SK-N-SH treated with all-trans-retinoic acid at 6 μM for 48 hours (cell line): ENCODE results near the gene ATP11A.

Experiments used
- ATAC-seq: fragments of 200-7000 bp; cut with Tn5 transposase; 3 replicates; pipeline ENCODE4 v1.9.1; 2020; ENCODE audit warnings: mild to moderate bottlenecking, moderate library complexity
- ARNTL ChIP-seq: fragments of 450-650 bp; formaldehyde crosslinking; IDR thresholded peaks from 2 replicates; pipeline ENCODE4 v1.5.0; 2020; ENCODE audit warnings: low read depth, mild to moderate bottlenecking, moderate library complexity, borderline replicate concordance
- BACH2 ChIP-seq: fragments of 250-450 bp; sonication (Bioruptor Pico); IDR thresholded peaks from 2 replicates; pipeline ENCODE4 v1.9.0; 2021; ENCODE audit warnings: mild to moderate bottlenecking, borderline replicate concordance
- CREB5 ChIP-seq: fragments of 250-450 bp; sonication (Bioruptor Pico); IDR thresholded peaks from 2 replicates; pipeline ENCODE4 v1.5.1; 2020; ENCODE audit warnings: low read depth, mild to moderate bottlenecking, moderate library complexity
- CSDC2 ChIP-seq: fragments of 250-450 bp; sonication (Bioruptor Pico); IDR thresholded peaks from 2 replicates; pipeline ENCODE4 v1.5.0; 2020; ENCODE audit warnings: mild to moderate bottlenecking, moderate library complexity
- ESRRG ChIP-seq: fragments of 250-450 bp; sonication (Bioruptor Pico); IDR thresholded peaks from 2 replicates; pipeline ENCODE4 v1.6.1; 2021; ENCODE audit warnings: mild to moderate bottlenecking
- GLIS3 ChIP-seq: fragments of 250-450 bp; sonication (Bioruptor Pico); IDR thresholded peaks from 2 replicates; pipeline ENCODE4 v1.5.0; 2020; ENCODE audit warnings: mild to moderate bottlenecking, moderate library complexity
- ISL1 ChIP-seq: fragments of 250-450 bp; sonication (Bioruptor Pico); IDR thresholded peaks from 2 replicates; pipeline ENCODE4 v2.1.2; 2022; ENCODE audit warnings: mild to moderate bottlenecking, moderate library complexity
- OSR1 ChIP-seq: fragments of 250-450 bp; sonication (Bioruptor Pico); IDR thresholded peaks from 2 replicates; pipeline ENCODE4 v1.8.0; 2022; ENCODE audit warnings: moderate library complexity, mild to moderate bottlenecking, inconsistent platforms
- PATZ1 ChIP-seq: fragments of 250-450 bp; sonication (Bioruptor Pico); IDR thresholded peaks from 2 replicates; pipeline ENCODE4 v1.8.0; 2020; ENCODE audit warnings: mild to moderate bottlenecking, moderate library complexity, borderline replicate concordance
- PPARA ChIP-seq: fragments of 250-450 bp; sonication (Bioruptor Pico); IDR thresholded peaks from 2 replicates; pipeline ENCODE4 v1.5.0; 2020; ENCODE audit warnings: mild to moderate bottlenecking, borderline replicate concordance
- SNAI2 ChIP-seq: fragments of 250-450 bp; sonication (Bioruptor Pico); IDR thresholded peaks from 2 replicates; pipeline ENCODE4 v1.5.0; 2020; ENCODE audit warnings: mild to moderate bottlenecking, moderate library complexity
- TCF4 ChIP-seq: fragments of 250-450 bp; sonication (Bioruptor Pico); IDR thresholded peaks from 2 replicates; pipeline ENCODE4 v1.8.0; 2021; ENCODE audit warnings: mild to moderate bottlenecking, moderate library complexity, borderline replicate concordance
- TOX ChIP-seq: fragments of 250-450 bp; sonication (Bioruptor Pico); IDR thresholded peaks from 2 replicates; pipeline ENCODE4 v1.8.0; 2021; ENCODE audit warnings: mild to moderate bottlenecking, moderate library complexity, borderline replicate concordance
- ZC3H10 ChIP-seq: fragments of 250-450 bp; sonication (Bioruptor Pico); IDR thresholded peaks from 2 replicates; pipeline ENCODE4 v1.5.1; 2021; ENCODE audit warnings: mild to moderate bottlenecking, moderate library complexity
- ZFP3 ChIP-seq: fragments of 250-450 bp; sonication (Bioruptor Pico); IDR thresholded peaks from 2 replicates; pipeline ENCODE4 v1.5.0; 2020; ENCODE audit warnings: mild to moderate bottlenecking, moderate library complexity
- ZFP30 ChIP-seq: fragments of 450-650 bp; formaldehyde crosslinking; IDR thresholded peaks from 2 replicates; pipeline ENCODE4 v1.5.0; 2022; ENCODE audit warnings: mild to moderate bottlenecking, moderate library complexity
- ZNF565 ChIP-seq: fragments of 450-650 bp; formaldehyde crosslinking; conservative IDR thresholded peaks from 2 replicates; pipeline ENCODE4 v1.5.0; 2020; ENCODE audit warnings: low read depth, mild to moderate bottlenecking, moderate library complexity
- ZNF70 ChIP-seq: fragments of 450-650 bp; formaldehyde crosslinking; IDR thresholded peaks from 2 replicates; pipeline ENCODE4 v1.5.0; 2020; ENCODE audit warnings: mild to moderate bottlenecking, moderate library complexity
- ZNF8 ChIP-seq: fragments of 450-650 bp; formaldehyde crosslinking; IDR thresholded peaks from 2 replicates; pipeline ENCODE4 v1.5.0; 2020; ENCODE audit warnings: mild to moderate bottlenecking, moderate library complexity
- TF ChIP-seq, protein P1 (sequence below): fragments of 250-450 bp; sonication (Bioruptor Pico); IDR thresholded peaks from 2 replicates; pipeline ENCODE4 v1.8.0; 2021; ENCODE audit warnings: low read depth, mild to moderate bottlenecking, moderate library complexity, borderline replicate concordance
- TF ChIP-seq, protein P2 (sequence below): fragments of 250-450 bp; sonication (Bioruptor Pico); IDR thresholded peaks from 2 replicates; pipeline ENCODE4 v1.5.1; 2021; ENCODE audit warnings: mild to moderate bottlenecking, moderate library complexity
- TF ChIP-seq, protein P3 (sequence below): fragments of 250-450 bp; sonication (Bioruptor Pico); IDR thresholded peaks from 2 replicates; pipeline ENCODE4 v1.5.0; 2020; ENCODE audit warnings: mild to moderate bottlenecking, moderate library complexity

The ATP11A gene

DNA sequence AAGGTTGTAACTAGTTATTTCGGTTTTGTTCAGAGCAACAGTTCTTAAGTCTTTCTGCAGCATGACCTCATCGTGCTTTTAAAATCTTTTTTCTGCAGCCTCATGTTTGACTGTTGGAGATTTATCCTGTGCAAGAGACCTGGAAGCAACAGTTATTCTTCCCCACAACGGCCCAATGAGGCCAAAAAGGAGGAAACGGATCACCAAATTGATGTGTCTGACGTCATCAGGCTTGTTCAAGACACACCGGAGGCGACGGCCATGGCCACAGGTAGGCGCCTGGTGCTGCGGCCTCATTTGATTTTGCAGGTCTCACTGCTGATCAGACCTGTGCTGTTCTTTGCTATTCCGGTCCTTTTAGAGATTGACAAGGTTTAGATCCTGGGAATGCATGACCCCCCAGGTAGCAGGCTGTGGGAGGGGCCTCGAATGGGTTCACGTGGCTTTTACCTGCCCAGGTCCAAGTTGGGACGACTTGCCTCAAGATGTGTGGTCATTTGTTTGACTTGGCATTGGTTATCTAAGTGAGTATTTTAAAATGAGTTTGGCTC is 212.3 kb downstream of the ATP11A start:
- TF ChIP-seq PPARA (CRISPR knock-in tag) (no peak), ZFP3 (no peak), CREB5 (CRISPR knock-in tag) (no peak), ZNF565 (CRISPR knock-in tag) (no peak), GLIS3 (CRISPR knock-in tag) (no peak), TOX (CRISPR knock-in tag) (no peak), ESRRG (CRISPR knock-in tag) (no peak), PATZ1 (CRISPR knock-in tag) (no peak), ZC3H10 (CRISPR knock-in tag) (no peak), ISL1 (CRISPR knock-in tag) (no peak), ZNF70 (no peak), BACH2 (no peak), ZNF8 (CRISPR knock-in tag) (no peak), ARNTL (CRISPR knock-in tag) (no peak), TCF4 (CRISPR knock-in tag) (no peak)
- TF ChIP-seq, protein P1, sequence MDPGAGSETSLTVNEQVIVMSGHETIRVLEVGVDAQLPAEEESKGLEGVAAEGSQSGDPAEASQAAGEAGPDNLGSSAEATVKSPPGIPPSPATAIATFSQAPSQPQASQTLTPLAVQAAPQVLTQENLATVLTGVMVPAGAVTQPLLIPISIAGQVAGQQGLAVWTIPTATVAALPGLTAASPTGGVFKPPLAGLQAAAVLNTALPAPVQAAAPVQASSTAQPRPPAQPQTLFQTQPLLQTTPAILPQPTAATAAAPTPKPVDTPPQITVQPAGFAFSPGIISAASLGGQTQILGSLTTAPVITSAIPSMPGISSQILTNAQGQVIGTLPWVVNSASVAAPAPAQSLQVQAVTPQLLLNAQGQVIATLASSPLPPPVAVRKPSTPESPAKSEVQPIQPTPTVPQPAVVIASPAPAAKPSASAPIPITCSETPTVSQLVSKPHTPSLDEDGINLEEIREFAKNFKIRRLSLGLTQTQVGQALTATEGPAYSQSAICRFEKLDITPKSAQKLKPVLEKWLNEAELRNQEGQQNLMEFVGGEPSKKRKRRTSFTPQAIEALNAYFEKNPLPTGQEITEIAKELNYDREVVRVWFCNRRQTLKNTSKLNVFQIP = no peak
- TF ChIP-seq, protein P2, sequence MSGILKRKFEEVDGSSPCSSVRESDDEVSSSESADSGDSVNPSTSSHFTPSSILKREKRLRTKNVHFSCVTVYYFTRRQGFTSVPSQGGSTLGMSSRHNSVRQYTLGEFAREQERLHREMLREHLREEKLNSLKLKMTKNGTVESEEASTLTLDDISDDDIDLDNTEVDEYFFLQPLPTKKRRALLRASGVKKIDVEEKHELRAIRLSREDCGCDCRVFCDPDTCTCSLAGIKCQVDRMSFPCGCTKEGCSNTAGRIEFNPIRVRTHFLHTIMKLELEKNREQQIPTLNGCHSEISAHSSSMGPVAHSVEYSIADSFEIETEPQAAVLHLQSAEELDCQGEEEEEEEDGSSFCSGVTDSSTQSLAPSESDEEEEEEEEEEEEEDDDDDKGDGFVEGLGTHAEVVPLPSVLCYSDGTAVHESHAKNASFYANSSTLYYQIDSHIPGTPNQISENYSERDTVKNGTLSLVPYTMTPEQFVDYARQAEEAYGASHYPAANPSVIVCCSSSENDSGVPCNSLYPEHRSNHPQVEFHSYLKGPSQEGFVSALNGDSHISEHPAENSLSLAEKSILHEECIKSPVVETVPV = no peak
- TF ChIP-seq, protein P3, sequence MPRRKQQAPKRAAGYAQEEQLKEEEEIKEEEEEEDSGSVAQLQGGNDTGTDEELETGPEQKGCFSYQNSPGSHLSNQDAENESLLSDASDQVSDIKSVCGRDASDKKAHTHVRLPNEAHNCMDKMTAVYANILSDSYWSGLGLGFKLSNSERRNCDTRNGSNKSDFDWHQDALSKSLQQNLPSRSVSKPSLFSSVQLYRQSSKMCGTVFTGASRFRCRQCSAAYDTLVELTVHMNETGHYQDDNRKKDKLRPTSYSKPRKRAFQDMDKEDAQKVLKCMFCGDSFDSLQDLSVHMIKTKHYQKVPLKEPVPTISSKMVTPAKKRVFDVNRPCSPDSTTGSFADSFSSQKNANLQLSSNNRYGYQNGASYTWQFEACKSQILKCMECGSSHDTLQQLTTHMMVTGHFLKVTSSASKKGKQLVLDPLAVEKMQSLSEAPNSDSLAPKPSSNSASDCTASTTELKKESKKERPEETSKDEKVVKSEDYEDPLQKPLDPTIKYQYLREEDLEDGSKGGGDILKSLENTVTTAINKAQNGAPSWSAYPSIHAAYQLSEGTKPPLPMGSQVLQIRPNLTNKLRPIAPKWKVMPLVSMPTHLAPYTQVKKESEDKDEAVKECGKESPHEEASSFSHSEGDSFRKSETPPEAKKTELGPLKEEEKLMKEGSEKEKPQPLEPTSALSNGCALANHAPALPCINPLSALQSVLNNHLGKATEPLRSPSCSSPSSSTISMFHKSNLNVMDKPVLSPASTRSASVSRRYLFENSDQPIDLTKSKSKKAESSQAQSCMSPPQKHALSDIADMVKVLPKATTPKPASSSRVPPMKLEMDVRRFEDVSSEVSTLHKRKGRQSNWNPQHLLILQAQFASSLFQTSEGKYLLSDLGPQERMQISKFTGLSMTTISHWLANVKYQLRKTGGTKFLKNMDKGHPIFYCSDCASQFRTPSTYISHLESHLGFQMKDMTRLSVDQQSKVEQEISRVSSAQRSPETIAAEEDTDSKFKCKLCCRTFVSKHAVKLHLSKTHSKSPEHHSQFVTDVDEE (CRISPR knock-in tag) = no peak
- ATAC-seq = no peak

GRCh38 chr13:112902669-112903068 is 212.8 kb downstream of the ATP11A start:
- TF ChIP-seq ESRRG (CRISPR knock-in tag) = no peak
- TF ChIP-seq ZNF70 = no peak
- TF ChIP-seq ISL1 (CRISPR knock-in tag) = no peak
- TF ChIP-seq CSDC2 (CRISPR knock-in tag) = no peak
- TF ChIP-seq, all 23 proteins: peak for 0
- ATAC-seq = no peak

DNA sequence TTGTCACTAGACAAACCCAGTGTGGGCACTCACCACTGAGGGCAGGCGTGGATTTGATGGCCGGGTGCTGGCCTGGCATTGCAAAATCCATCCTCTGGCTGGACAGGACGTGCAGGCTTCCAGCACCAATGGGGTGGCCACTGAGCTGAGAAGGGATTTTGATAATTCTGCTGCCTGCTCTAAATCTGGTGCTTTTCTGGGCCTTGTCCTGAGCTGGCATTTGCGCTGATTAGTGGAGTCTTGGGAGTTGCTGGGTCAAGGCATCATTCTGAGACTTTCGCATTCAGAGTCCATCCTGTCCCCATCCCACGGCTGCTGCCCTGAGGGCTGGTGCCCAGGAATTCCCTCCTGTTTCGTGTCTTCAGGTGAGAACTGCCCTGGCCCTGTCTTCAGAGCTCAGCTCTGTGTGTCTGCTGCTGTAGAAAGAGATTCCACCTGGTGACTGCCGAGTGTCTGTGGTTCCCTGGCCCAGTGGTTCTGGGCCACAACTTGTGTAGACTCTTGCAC is 213.3 kb downstream of the ATP11A start:
- no peak for ATAC-seq
- TF ChIP-seq CSDC2 (CRISPR knock-in tag) (no peak), CREB5 (CRISPR knock-in tag) (no peak), ZNF70 (no peak), BACH2 (no peak), ZC3H10 (CRISPR knock-in tag) (no peak), GLIS3 (CRISPR knock-in tag) (no peak), OSR1 (CRISPR knock-in tag) (no peak), PATZ1 (CRISPR knock-in tag) (no peak), ZFP30 (CRISPR knock-in tag) (no peak), ZFP3 (no peak), ISL1 (CRISPR knock-in tag) (no peak), ZNF8 (CRISPR knock-in tag) (no peak), SNAI2 (CRISPR knock-in tag) (no peak)
- TF ChIP-seq, protein P2 = no peak
